ENCODE data around the gene NCOR2. TPM values are rescaled to one million over a fixed set of nuclear protein-coding genes. Genes with fewer than 3 reads are reported as not detected.

The NCOR2 gene
- total RNA-seq, 2 donors from 2014 or later: 117 to 154 TPM

- DNase-seq (peak; percentile 62), ATAC-seq (peak in 1 of 2 donors; percentile 34)
- intact Hi-C loops (cut with DNase I): no loop called here
Measured at GRCh38 chr12:124551268-124552144, 15.9 kb downstream of the NCOR2 start.

DNA sequence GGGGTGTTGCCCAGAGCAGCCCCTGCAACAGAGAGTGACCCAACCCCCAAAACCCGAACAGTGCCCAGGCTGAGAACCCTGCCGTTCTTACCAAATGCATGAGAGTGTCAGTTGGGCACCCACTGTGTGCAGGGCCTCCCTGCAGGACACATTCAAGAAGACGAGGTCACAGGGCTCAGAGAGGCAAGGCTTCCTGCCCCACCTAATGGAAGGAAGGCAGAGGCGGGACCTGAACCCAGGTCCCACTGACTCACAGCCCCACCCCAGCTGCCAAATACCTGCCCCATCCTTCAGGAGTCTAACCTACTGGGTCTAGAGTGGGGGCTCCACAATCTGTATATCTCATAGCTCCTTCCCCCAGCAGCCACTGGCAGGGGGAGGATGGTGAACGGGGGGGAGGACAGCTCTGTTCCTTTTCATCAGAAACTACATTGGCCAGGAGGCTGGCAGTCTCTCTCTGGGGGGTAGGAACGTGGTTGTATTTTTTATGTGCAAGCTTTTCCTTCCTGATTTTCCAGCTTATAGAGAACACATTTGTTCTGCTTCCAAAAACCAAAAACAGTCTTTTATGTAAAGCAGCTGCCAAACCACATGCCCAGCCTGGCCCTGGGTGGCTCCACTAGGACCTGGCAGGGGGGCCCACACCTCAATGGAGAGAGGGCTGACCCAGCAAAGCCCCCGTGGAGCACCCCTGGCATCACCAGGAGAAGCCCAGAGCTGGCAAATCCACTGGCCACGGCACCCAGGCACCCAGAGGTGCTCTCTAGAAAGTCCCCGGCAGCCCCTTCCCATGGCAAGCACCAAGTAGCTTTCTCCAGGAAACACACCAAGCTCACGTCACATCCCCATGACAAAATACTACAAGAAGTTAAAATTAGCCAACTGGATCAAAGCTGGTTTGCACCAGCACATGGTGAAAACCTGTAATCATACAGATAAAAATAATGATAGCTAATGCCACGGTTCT lies 17.0 kb downstream of the NCOR2 start:
- DNase-seq: no peak
- no peak for ATAC-seq
- intact Hi-C loops (cut with DNase I): no loop called here

DNA sequence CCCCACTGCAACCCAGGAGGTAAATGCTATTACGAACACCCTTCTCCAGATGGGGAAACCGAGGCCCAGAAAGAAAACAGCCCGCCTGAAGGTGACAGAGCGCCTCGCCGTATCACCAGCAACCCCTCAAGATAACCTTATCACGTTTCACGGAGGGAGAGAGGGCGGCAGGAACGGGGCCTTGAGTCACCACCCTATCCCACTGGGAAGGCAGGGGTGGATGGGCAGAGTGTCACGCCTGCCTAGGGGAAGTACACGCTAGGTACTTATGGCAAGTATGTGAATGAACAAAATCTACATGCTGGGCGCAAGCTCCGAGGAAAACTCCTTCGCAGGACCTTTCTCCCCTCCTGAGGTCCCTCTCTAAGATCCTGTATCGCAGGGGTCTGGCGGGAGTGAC lies 17.8 kb downstream of the NCOR2 start:
- ATAC-seq (peak in 1 of 2 donors; percentile 47), DNase-seq (no peak)
- intact Hi-C loops (cut with DNase I): no loop called here

DNA sequence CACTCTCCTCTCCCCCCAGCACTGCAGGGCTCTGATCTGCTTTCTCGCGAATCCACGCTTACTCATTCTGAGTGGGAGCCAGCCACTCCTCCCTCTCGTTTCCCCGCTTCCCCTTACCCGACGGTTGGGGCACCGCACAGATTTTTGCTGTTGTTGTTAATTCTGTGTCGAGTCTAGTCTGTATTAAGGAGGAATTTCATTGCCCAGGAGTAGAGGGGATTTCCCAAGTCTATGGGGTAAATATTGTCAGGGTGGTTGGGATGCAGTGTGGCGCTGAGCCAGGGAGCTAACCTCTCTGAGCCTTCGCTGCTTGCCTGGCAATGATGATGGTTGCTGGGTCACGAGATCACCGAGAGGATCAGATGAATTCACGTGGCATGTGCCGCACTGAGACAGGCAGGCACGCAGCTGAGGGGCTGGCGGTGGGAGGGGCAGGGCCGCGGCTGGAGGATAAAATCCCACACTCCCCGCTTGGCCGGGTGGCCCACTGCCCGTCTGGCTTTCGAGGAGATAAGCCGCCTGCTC lies 18.5 kb downstream of the NCOR2 start:
- DNase-seq (peak; percentile 71), ATAC-seq (peak; percentile 49 to 68)
- intact Hi-C loops (cut with DNase I): no loop called here

DNA sequence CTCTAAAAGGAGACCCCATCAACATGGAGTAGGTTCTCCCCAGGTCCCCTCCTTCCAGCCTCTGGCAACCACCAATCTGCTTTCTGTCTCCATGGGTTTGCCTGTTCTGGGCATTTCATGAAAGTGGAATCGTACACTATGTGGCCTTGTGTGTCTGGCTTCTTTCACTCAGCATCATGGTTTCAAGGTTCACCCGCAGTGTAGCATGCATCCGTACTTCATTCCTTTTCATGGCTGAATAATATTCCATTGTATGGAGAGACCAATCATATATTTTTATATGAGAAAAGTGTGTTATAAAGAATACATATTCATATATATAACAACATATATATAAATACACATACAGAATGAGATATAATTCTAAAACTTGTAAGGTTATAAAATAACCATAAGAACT lies 19.8 kb downstream of the NCOR2 start:
- DNase-seq: no peak
- ATAC-seq: no peak
- intact Hi-C loops (cut with DNase I): no loop called here

DNA sequence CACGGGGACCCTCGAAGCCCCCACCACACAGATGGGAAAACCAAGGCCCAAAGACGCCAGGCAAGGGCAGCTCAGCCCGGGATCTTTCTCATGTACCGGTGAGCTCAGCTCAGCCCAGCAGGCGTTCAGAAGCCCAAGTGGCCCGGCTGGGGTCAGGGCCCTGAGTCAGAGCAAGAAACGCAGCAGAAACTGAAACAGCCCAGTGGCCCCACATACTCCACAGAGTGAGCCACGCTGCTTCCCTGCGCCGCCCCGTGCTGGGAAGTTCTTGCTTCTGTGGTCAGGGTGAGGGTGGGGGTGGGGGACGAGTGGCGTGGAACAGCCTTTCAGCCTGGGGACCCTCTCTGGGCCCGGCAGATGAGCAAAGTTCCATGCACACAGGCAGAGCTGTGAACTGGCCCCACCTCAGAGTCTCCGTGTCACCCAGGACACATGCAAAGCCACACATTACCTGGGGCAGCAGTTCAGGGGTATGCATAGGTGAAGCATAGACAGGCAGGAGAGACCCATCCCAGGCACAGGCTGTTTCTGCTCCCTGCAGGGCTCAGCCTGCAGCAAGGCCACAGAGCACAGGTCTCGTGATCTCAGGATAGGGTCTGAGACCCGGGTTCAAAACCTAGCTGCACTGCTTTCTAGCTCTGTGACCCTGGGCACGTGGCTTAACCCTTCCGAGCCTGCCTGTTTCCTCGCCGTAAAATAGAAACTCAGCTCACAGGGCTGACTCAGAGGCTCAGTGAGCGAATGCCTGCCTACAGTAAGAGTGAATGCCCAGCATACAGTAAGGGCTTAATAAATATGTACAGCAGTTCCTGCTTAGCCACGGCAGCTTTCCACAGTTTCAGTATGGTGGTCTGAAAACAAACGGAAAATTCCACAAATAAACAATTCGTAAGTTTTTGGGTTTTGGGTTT lies 21.6 kb downstream of the NCOR2 start:
- ATAC-seq (peak in 1 of 2 donors; percentile 7), DNase-seq (no peak)
- intact Hi-C loops (cut with DNase I): no loop called here

DNA sequence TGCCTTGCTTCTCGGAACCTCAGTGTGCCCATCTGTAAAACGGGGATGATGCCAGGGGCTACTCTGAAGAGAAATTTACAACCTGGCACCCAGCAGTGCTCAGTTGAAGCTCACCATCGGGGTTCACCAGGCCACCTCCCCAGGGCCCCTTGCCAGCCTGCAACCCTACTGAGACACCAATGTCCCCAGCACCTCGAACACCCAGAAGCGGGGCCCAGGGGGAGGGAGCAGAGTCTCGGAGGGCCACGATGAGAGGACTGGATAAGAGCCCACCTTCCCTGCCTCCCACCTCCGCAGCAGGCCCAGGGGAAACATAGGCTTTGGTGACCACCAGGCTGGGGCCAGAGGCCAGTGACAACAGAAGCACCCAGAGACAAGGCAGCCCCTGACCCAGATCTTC lies 22.4 kb downstream of the NCOR2 start:
- DNase-seq: no peak
- intact Hi-C loops (cut with DNase I): no loop called here
- ATAC-seq: no peak

DNA sequence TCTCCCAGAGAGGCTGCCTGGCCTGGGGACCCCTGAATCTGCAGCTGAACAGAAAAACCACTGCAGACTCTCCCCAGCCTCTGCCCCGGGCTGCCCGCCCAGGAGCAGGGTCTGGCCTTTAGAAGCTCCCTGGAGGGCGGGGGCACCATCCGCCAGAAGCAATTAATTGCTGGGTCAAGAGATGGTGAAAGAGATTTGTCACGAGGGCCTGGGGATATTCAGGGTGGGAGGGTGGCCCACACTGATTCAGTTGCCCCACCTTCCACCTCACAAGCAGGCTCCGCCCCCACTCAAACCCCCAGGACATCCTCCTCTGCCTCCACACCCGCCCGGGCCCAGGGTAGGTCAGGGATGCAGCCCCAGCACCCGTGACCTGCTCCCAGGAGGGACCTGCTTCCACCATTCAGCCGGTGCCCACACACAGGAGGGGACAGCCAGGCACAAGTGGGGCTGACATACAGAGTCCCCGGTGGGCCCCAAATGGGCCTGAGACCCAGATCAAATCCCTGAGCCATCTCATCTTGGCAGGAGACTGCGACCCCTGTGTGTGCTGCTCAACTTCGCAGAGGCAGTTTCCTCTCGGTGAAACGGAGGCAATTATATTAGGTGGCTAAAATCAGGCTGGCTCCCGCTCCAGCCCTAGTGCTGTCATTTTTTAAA lies 23.0 kb downstream of the NCOR2 start:
- no peak for DNase-seq
- ATAC-seq: no peak

GRCh38 chr12:124543590-124544310 lies 23.7 kb downstream of the NCOR2 start:
- no peak for DNase-seq
- intact Hi-C loops (cut with DNase I): no loop called here
- peak; percentile 1 to 9 for ATAC-seq

More for the DNA sequence above, 23.0 kb downstream of the NCOR2 start:
- intact Hi-C loops (cut with DNase I): no loop called here

- ATAC-seq (peak; percentile 26 to 51), DNase-seq (no peak)
- intact Hi-C loops (cut with DNase I): no loop called here
Measured at GRCh38 chr12:124543052-124543589, 24.3 kb downstream of the NCOR2 start.

DNA sequence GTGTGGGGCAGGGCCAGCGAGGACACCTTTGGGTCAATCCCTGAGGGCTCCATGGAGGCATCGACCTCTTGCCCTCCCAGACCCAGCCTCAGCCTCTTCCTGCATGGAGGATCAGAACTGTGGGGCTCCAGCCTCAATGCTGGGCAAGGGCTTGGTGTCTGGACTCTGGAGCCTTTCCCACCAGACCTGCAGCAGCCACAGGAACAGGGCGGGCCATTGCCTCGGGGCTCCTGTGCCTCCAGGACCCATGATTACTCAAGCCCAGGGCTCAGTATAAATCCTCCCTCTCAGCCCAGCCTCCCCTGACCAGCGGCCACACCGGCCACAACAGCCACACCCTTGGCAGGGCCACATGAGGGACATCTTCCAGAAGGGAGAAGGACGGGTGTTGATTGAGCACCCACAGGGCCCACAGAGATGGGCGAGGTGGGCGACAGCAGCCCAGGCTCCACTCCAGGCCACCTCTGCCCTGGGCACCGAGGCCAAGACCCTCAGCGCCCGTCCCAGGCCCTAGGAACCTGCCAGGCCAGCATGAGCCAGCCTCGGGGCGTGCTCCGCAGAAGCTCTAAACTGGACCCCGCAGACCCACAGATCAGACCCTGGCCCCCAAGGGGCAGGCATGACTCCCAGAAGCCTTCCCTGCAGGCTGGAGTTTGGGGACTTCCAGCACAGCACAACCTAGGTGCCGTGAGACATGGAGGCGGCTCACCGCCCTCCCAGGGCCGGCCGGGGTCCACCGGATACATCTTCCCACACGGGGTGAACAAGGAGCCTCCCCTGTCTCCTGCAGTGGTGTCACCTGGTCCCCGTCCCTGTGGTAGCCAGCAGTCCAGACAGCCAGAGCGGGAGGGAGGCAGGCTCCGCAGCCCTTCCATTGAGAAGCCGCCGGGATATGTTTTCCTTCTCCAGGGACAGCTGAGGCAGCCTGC lies 25.1 kb downstream of the NCOR2 start:
- DNase-seq: no peak
- no peak for ATAC-seq
- intact Hi-C loops (cut with DNase I): no loop called here

- intact Hi-C loops (cut with DNase I): no loop called here
- ATAC-seq (no peak), DNase-seq (no peak)
Measured at GRCh38 chr12:124541322-124541721, 26.1 kb downstream of the NCOR2 start.

DNA sequence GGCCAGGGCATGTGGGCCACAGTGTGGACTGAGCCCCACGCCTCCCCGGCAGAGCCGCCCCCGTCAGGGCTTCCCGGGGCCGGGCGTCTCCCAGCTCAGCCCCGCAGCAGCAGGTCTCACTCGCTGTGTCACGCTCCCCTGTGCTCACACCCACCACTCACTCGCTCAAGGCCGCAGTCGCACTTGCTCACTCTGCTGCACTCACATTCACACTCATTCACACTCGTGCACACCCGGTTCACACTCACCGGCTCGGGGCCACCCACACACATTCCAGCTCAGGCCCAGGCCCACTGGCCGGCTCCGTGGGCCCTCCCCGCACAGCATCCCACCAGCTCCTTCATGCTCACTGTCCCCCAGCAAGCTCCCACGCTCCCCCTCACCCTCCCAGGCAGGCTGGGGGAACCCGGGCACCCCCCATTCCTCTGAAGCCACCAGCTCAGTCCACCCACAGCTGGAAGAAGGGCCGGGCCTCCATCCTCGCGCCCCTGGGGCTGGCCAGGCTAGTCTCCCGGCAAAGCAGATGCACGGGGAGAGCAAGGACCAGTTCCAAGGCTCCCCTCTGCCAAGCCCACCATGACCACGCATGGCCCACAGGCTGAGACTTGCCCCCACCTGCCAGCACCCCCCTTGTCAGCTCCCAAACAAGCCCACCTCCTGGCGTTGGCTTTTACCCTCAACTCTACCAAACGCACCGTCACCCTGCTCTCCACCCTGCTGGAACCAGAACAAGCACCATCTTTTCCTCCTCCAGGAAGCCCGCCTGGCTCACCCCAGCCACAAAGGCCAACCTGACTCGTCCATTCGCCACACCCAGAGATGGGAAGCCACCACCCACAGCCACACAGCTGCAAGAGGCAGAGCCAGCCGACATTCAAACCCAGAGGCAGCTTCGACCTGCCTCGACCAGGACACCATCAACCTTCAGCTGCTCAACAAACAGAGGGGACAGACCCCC lies 28.0 kb downstream of the NCOR2 start:
- intact Hi-C loops (cut with DNase I): no loop called here
- ATAC-seq (peak in 1 of 2 donors; percentile 8), DNase-seq (no peak)

- intact Hi-C loops (cut with DNase I): no loop called here
- peak; percentile 19 to 42 for ATAC-seq
- no peak for DNase-seq
Measured at GRCh38 chr12:124538194-124539082, 29.0 kb downstream of the NCOR2 start.
